NCI-H2029 treated with DMSO at 0.1 percent for 48 hours (cell line): ENCODE results near the gene KIF16B.
"Not testable (repeated sequence)": the region's sequence is repeated elsewhere in the genome, so short reads cannot be mapped to it uniquely, and the experiment has no call there.

ENCODE experiments used
- DNase-seq: peaks from one replicate; lab custom pipeline; 2025; lab: John Stamatoyannopoulos, UW

Gene KIF16B

DNA sequence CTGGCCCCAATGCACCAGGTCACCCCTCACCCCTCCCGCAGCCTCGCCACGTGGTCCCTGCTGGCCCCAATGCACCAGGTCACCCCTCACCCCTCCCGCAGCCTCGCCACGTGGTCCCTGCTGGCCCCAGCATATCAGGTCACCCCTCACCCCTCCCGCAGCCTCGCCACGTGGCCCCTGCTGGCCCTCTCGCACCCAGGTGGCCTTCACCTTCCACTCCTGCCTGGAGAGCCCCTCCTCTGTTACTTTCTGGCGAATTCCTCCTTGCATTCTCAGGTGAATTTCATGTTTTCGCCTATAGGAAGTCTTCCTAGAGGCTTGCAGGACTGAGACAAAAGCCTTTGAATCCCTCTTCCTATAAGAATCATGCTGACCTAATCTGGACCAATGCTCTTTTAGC, 313.1 kb downstream of the KIF16B start:
- not testable (repeated sequence) for DNase-seq

- DNase-seq, result no peak
These were observed 314.5 kb downstream of the KIF16B start for GRCh38 chr20:16258766-16259165.

DNA sequence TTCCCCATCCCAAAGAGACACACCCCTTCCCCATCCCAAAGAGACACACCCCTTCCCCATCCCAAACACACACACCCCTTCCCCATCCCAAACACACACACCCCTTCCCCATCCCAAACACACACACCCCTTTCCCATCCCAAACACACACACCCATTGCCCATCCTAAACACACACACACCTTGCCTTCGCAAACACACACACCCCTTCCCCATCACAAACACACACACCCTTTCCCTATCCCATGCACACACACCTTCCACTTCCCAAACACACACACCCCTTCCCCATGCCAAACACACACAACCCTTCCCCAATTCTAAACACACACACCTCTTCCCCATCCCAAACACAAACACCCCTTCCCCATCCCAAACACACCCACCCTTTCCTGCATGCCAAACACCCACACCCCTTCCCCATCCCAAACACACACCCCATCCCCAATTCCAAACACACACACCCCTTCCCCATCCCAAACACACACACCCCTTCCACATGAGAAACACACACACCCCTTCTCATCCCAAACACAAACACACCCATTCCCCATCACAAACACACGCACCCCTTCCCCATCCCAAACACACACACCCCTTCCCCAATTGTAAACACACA, 315.3 kb downstream of the KIF16B start:
- DNase-seq, result no peak

- no peak for DNase-seq
These were observed 316.2 kb downstream of the KIF16B start for GRCh38 chr20:16257021-16257420.

DNA sequence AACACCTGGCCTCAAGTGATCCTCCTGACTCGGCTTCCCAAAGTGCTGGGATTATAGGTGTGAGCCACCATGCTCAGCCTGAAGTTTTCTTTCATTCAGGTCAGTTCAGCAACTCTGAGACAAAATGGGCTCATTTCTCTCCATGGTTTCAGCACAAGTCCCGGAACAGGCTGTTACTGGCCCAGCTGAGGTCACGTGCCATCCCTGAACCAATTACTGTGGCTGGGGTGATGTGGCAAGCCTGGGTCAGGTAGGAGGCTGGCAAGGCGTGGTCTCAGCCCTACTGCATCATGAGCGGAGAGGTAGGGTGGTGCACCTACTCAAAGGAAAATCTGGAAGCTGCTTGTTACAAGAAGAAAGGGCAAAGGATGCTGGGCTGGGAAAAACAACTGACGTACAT, 326.4 kb downstream of the KIF16B start:
- DNase-seq, result no peak

GRCh38 chr20:16246291-16246690, 327.0 kb downstream of the KIF16B start:
- DNase-seq, result no peak

DNA sequence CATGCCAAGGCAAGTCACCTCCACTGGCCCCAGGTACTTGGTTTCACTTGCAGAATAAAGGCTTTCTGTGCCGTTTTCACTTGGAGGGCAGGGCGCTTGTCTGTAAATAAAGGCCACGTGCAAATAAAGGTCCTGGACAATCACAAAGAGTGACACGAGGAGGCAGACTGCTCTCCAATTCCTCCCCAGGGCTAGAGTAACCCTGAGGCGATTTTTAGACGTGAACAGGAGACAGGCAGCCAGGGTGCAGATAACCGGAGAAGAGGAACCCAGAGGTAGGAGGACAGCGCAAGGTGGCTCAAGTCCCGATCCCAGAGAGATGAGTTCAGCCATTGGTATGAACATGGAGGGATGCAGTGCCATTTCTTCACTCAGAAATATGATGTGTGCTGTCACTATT, 327.4 kb downstream of the KIF16B start:
- no peak for DNase-seq

DNA sequence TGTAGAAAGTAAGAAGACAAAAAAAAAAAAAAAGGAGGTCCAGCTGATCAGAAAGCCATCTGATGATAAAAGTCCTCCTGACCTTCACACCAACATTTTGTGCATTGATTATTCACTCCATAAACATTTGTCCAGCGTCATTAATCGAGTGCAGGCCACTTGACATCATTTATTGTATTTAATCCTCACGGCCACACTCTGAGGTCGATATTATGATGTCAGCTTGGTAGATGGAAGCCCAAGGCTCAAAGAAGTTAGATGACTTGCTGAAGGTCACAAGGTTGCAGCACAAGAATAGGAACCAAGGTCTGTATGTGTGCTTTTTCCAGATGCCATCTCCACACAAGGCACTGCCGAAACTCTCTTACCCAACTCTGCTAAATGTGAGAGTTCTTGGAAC, 328.4 kb downstream of the KIF16B start:
- DNase-seq, result no peak

- no peak for DNase-seq
These were observed 329.8 kb downstream of the KIF16B start for GRCh38 chr20:16243470-16243869.

GRCh38 chr20:16241911-16242310, 331.3 kb downstream of the KIF16B start:
- DNase-seq, result no peak

DNA sequence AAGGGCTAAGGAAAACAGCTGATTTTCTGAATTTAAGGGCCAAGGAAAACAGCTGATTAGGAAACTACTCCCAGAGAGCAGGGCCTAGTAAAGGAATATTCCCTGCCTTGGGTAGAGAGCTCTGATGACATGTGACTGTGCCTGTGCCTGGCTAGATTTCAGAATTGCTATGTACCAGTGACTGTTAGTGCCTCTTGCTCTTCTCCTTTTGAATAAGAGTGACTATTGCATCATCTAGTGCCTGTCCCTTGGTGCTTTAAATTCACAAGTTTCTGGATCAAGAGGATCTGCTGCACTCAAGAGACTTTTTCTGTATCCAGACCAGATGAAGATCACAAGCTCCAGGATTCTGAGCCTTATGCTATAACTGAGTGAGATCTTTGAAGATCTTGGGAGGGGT, 332.9 kb downstream of the KIF16B start:
- no peak for DNase-seq

GRCh38 chr20:16236589-16237241, 336.5 kb downstream of the KIF16B start:
- DNase-seq, result no peak

DNA sequence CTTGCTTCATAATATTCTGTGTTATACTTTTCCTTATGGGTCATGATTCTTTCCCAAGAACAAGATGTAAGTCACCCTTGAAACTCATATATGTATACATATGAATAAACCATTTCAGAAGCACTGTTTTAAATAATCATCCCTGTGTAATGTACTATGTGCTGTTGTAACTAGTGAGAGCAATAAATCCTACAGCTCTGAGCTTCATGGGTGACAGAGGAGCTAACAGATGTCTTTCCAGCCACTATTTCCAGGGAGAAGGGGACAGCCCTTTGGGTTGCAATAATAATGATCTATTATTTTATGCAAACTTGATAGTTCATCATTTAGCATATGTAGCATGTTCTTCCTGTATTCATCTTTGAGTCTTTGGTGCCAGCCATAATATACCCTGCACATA, 342.8 kb downstream of the KIF16B start:
- DNase-seq, result no peak

DNA sequence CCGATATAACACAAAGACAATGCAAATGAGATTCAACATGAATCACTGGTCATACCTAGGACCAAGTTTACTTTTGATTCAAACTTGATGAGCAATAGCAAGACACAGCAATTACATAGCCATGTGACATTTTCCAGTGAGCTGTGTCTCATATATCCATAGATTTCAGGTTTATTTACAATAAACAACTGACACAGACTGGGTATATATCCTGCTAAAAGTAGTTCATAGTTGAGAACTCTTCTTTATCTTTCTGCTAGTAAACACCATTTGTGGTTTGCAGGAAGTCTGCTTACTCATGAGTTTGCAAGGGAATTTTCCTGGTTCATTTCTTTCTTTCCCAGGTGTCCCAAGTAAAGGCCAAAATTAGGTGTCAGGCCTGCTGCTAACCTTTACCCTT, 343.4 kb downstream of the KIF16B start:
- DNase-seq, result no peak

GRCh38 chr20:16228722-16229121, 344.5 kb downstream of the KIF16B start:
- DNase-seq, result no peak

GRCh38 chr20:16226961-16227360, 346.3 kb downstream of the KIF16B start:
- DNase-seq, result not testable (repeated sequence)

GRCh38 chr20:16224836-16225235, 348.4 kb downstream of the KIF16B start:
- no peak for DNase-seq

DNA sequence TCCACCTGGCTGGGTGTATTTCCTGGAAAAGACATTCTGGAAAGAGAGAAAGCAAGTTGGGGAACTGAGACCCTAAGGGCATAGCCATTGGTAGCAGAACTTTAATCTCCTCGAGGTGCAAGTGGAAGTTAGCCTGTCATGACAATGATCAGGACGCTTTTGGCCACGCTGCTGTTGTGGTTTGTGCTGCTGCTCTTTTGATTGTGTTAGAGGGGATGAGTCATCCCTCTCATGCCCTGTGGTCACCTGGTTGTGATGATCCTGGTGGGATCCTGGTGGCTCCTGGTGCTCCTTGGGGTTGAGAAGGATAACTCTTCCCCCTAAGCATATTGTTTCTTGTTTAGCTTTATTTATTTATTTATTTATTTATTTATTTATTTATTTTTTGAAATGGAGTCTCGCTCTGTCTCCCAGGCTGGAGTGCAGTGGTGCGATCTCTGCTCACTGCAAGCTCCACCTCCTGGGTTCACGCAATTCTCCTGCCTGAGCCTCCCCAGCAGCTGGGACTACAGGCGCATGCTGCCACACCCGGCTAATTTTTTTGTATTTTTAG, 350.3 kb downstream of the KIF16B start:
- DNase-seq, result no peak
